Right lobe of liver (tissue), 4 donors: ENCODE data around the gene GABARAPL1.

Source experiments
- CTCF ChIP-seq, 4 donors: fragments of 200-600 bp in 3 of 4; fragments of 450-650 bp in 1 of 4; IDR thresholded peaks; one replicate each; pipeline versions ENCODE4 v1.5.1 to v1.8.0; 2016 to 2022; ENCODE audit warnings: antibody characterized with exemption in 4 of 4, mild to moderate bottlenecking in 2 of 4
- POLR2A ChIP-seq: fragments of 450-650 bp; IDR thresholded peaks from one replicate; pipeline ENCODE4 v1.6.1; 2017; ENCODE audit warnings: antibody characterized with exemption, mild to moderate bottlenecking
- donor health status: DM: no; HTN: no; CAD: no.
- donor health status: DM: no; HTN: no; CAD: no.
- donor health status: DM: no; HTN: yes; CAD: no.

DNA sequence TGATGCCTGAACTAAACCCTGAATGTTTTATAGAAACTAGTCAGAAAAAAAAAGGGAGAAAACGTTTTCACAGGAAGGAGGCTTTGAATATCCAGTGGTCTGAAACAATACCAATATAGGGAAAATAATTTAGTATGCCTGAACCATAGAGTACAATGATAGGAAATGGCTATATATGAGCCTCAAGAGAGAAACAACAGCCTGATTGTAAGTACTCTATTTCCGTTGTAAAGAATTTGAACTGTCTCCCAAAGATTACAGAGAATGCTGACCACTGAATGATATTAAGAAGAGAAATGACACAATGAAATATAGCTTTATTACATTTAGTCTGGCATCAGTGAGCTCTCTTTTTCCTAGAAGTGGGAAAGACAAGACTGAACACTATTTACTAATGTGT is 5.5 kb upstream of the GABARAPL1 start:
- no peak for TF ChIP-seq POLR2A
- no peak for TF ChIP-seq CTCF (IDR thresholded peaks at IDR 0.05)
